BE2C (cell line): ENCODE measurements around the gene CHMP1B.

Experiments used
- DNase-seq: peaks from one replicate; pipeline ENCODE4 v3.0.0-alpha.2; 2020
- H3K27me3 ChIP-seq: fragments of 250-450 bp; sonication (Bioruptor Pico); 2 replicates; pipeline ENCODE4 v1.5.1; 2020; ENCODE audit warnings: mild to moderate bottlenecking
- H3K36me3 ChIP-seq: fragments of 250-450 bp; sonication (Bioruptor Pico); 2 replicates; pipeline ENCODE4 v1.5.1; 2020; ENCODE audit warnings: mild to moderate bottlenecking
- H3K4me1 ChIP-seq: fragments of 250-450 bp; sonication (Bioruptor Pico); 2 replicates; pipeline ENCODE4 v1.5.1; 2020
- H3K4me3 ChIP-seq: 2 replicates; pipeline ENCODE4 v1.5.1; 2011; ENCODE audit warnings: low read depth, low read length
- H3K9me3 ChIP-seq: fragments of 250-450 bp; sonication (Bioruptor Pico); 2 replicates; pipeline ENCODE4 v1.5.1; 2020
- CTCF ChIP-seq: IDR thresholded peaks from 2 replicates; pipeline ENCODE4 v1.5.1; 2012; ENCODE audit warnings: mild to moderate bottlenecking, low read depth, low read length

The CHMP1B gene

DNA sequence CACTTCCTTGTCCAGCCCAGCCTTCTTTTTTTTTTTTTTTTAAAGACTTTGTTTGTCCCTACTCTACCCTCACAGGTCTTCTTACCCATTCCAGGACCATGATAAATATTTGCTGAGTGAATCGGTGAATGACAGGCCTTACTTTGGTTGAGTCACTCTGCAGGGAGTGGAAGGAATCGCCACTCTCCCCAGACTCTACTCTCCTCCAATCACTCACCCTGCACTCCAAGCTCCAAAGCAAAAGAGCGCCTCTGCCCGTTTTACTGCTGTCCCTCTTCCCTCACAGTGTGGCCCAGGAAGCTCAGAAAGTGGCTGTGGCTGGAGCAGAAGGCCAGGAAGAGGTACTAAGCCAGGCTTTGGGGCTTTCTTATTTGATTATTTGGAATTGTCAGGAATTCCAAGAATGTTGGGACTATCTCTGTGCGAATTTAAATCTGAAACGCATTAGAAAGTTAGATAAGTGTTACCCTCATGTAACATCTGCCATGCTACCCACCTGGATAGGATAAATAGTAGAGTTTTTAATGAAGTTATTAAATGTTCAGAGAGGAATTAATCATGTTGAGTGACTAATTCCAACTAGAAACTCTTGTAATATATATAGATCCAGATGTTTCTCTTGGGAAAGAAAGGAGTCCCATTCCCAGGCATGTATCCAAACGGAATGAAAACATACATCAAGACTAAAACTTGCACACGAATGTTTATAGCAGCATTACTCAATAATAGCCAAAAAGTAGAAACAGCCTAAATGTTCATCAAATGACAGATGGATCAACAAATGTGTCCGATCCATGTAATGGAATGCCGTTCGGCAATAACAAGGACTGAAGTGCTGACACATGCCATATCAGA lies 43.0 kb upstream of the CHMP1B start:
- no peak for DNase-seq
- TF ChIP-seq CTCF, result no peak
- H3K4me1 ChIP-seq, result no peaks in the 10 kb centered on the region
- no peaks in the 10 kb centered on the region for H3K9me3 ChIP-seq
- H3K4me3 ChIP-seq, result no peak overlapping the region
- H3K36me3 ChIP-seq, result no peaks in the 10 kb centered on the region
- H3K27me3 ChIP-seq, result no peaks in the 10 kb centered on the region

- TF ChIP-seq CTCF, result no peak
- no peak for DNase-seq
- H3K4me3 ChIP-seq, result no peak overlapping the region
- H3K27me3 ChIP-seq, result no peaks in the 10 kb centered on the region
- H3K4me1 ChIP-seq, result no peaks in the 10 kb centered on the region
- no peaks in the 10 kb centered on the region for H3K36me3 ChIP-seq
- H3K9me3 ChIP-seq, result no peaks in the 10 kb centered on the region
Observed at GRCh38 chr18:11809895-11810294, 41.3 kb upstream of the CHMP1B start.

DNA sequence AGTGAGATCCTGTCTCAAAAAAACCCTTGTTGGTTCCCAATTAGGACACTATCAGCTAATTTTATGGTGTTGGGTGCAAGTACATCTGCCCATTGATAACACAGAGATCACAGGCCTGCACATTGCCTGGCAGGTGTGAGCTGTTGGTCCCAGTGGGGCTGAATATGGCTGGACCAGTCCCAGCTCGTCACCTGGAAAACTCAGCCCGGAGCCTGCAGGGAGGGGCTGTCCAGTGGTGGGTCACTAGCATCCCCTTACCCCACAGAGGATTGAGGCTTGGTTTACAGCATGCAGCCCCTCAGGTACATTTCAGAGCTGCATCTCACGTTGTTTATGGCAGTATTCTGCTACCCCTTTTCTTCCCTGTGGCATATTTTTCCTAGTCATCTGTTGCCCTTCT lies 40.8 kb upstream of the CHMP1B start:
- Histone ChIP-seq H3K4me3 (no peak overlapping the region), H3K36me3 (no peaks in the 10 kb centered on the region), H3K4me1 (no peaks in the 10 kb centered on the region), H3K27me3 (no peaks in the 10 kb centered on the region), H3K9me3 (no peaks in the 10 kb centered on the region)
- DNase-seq, result no peak
- no peak for TF ChIP-seq CTCF

- H3K36me3 ChIP-seq, result no peaks in the 10 kb centered on the region
- no peak for DNase-seq
- H3K27me3 ChIP-seq, result no peaks in the 10 kb centered on the region
- no peak for TF ChIP-seq CTCF
- no peaks in the 10 kb centered on the region for H3K4me1 ChIP-seq
- H3K4me3 ChIP-seq, result no peak overlapping the region
- no peaks in the 10 kb centered on the region for H3K9me3 ChIP-seq
Observed at GRCh38 chr18:11811009-11811408, 40.2 kb upstream of the CHMP1B start.

DNA sequence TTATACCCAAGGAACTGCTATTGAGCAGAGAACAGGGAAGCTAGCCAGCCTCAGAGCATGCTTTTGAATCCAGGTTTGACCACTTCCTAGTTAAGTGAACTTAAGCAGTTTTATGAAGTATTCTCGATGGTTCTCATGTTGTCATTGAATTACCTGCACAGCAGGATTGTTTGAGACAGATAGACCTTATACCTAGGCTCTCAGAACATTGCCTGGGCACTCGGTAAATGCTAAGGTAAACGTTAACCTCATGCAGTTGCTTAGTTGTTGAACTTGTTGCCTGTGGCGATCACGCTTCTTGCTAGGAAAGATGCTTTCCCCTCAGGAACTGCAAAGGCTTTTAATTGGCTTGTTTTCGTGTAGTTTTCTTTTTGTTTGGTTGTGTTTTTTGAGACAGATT lies 34.0 kb upstream of the CHMP1B start:
- no peaks in the 10 kb centered on the region for H3K36me3 ChIP-seq
- TF ChIP-seq CTCF, result no peak

GRCh38 chr18:11818486-11819203 lies 32.6 kb upstream of the CHMP1B start:
- H3K27me3 ChIP-seq, result peaks cover 9% of the 10 kb centered on the region
- H3K36me3 ChIP-seq, result no peaks in the 10 kb centered on the region
- H3K9me3 ChIP-seq, result no peaks in the 10 kb centered on the region
- no peak overlapping the region for H3K4me3 ChIP-seq
- TF ChIP-seq CTCF, result no peak
- H3K4me1 ChIP-seq, result no peaks in the 10 kb centered on the region
- no peak for DNase-seq

More for the DNA sequence above, 34.0 kb upstream of the CHMP1B start:
- H3K4me1 ChIP-seq, result no peaks in the 10 kb centered on the region
- no peak for DNase-seq
- peaks cover 9% of the 10 kb centered on the region for H3K27me3 ChIP-seq
- no peaks in the 10 kb centered on the region for H3K9me3 ChIP-seq
- H3K4me3 ChIP-seq, result no peak overlapping the region
